HG03097 (cell line): ENCODE data around the gene MTPN.

ENCODE experiments used
- ATAC-seq: cut with Tn5 transposase; IDR thresholded peaks from one replicate; pipeline ENCODE4 v1.9.1; 2021; ENCODE audit not compliant: unreplicated experiment, low FRiP score

Gene MTPN

GRCh38 chr7:135990258-135990657 is 13.1 kb upstream of the MTPN start:
- no peak for ATAC-seq

DNA sequence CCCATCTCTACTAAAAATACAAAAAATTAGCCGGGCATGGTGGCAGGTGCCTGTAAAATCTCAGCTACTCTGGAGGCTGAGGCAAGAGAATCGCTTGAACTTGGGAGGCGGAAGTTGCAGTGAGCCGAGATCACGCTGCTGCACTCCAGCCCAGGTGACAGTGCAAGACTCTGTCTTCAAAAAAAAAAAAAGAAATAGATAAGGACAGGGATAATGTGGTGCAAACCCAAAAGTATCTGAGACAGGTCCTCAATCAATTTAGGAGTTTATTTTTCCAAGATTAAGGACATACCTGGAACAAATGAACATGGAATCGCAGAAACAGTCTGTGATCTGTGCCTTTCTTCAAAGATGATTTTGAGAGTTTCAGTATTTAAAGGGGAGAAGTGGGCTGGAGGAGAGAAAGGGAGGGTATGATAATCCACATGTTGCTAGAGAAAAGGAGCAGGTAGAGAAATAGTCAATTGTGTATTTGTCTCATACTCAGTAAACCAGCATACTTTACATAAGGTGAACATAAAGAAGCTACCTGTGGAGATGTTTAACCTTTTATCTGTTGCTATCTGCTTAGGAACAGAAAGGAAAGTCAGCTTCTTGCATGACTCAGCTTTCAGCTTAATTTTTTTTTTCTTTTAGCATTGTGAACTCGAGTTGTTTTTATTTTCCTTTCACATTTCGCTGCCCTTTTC is 4.9 kb upstream of the MTPN start:
- ATAC-seq, result no peak

DNA sequence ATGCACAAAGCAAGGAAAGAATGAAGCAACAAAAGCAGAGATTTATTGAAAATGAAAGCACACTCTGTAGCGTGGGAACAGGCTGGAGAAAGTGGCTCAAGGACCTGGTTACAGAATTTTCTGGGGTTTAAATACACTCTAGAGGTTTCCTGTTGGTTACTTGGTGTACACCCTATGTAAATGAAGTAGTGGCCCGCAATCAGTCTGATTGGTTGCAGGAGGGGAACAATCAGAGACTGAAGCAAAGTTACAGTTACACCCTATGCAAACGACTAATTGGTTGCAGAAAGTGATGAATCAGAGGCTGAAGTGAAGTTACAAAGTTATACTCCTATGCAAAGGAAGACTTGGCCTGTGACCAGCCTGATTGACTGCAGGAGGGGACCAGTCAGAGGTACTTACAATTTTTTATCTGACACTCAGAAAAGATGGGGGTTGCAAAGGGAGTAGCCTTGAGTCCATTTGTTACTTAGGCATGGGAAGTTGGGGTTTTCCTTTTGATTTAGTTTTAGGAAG is 3.6 kb upstream of the MTPN start:
- ATAC-seq, result peak; percentile 65

GRCh38 chr7:135980012-135980551 is 2.9 kb upstream of the MTPN start:
- ATAC-seq, result no peak

DNA sequence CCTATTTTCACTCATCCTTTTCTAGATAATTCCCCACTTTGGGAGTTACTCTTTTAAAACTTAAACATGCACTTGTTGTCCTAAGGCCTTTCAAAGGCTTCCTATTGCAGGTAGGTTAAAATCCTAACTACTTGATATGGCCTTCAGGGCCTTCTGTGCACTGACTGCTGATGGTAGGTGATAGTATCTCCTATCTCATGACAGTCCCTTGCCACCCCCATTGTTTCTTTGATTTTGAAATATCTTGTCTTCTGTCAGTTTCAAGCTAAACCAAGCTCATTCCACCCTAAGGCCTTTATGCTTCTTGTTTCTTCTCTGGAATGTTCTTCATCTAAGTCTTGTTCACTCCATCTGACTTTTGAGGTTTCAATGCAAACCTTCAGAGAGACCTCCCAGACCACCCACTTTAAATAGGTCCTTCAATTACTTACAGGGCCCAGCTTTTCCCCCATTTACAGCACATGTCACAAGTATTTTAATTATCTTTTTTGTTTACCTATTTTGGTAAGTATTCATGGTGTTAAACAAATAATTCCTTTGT is 2.4 kb upstream of the MTPN start:
- ATAC-seq, result no peak

DNA sequence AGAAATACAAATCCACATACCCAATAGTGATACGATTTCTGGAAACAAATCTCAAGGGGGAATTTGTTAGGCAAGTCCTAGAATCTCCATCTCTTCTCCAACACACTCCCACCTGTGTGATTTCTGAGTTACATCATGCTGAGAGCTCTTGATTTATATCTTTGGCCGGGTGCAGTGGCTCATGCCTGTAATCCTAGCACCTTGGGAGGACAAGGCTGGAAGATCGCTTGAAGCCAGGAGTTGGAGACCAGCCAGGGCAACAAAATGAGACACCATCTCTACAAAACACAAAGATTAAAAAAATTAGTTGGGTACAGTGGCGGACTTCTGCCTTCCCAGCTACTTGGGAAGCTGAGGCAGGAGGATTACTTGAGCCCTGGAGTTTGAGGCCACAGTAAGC is 1.5 kb upstream of the MTPN start:
- no peak for ATAC-seq

GRCh38 chr7:135977742-135978066 is 545 bp upstream of the MTPN start:
- ATAC-seq, result no peak

GRCh38 chr7:135976312-135977006 is 700 bp downstream of the MTPN start:
- no peak for ATAC-seq

DNA sequence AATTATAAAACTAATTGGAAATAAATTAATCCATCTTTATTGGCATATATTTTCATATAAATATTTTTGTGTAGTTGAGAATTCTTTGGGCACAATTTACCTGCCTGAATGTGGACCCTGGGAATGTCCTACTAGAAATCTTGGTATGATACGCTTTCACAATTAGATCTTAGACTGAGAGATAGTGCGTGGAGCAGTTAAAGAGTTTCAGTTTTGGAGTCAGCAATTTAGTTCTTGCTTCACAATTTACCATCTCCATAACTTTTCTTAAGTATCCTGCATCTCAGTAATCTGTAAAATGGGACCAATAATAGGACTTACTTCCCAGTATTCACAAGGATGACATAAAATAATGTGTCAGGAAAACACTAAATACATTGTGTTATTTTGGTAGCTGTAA is 2.0 kb downstream of the MTPN start:
- ATAC-seq, result no peak

GRCh38 chr7:135974667-135975066 is 2.5 kb downstream of the MTPN start:
- ATAC-seq, result no peak

GRCh38 chr7:135971366-135971725 is 5.8 kb downstream of the MTPN start:
- ATAC-seq, result no peak

GRCh38 chr7:135970682-135971365 is 6.3 kb downstream of the MTPN start:
- ATAC-seq, result peak; percentile 62

GRCh38 chr7:135970045-135970444 is 7.1 kb downstream of the MTPN start:
- ATAC-seq, result no peak

DNA sequence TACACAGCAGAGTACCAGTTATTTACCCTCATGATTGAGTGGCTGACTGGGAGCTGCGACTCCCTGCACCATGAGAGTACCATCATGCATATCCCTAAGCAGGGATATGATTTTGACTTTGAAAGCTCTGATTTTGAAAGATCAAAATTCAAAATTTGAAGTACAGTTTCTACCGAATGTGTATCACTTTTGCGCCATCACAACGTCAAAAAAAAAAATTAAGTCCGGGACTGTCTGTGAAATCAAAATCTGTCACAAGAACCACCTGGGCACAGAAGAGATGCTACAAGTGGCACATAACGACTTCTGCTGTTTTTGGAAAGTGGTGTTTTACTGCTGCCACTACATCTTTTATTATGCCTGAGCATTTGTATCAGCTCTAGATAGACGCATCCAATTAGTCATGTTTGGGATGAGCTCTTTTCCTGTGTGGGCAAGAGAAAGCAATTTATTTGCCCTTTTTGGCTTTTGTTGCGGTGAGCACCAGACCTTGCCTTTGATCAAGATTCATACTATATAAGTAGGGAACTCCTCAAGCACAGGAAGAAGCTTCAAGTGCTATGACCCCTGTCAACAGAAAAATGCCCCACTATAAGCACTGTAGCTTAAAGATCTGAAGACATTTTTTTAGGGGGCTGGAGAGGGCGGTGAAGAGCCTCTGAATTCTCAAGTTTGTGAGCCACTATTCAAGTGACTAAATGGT is 10.7 kb downstream of the MTPN start:
- peak; percentile 12 for ATAC-seq

- peak; percentile 46 for ATAC-seq
These were observed 11.6 kb downstream of the MTPN start for GRCh38 chr7:135965602-135966001.

DNA sequence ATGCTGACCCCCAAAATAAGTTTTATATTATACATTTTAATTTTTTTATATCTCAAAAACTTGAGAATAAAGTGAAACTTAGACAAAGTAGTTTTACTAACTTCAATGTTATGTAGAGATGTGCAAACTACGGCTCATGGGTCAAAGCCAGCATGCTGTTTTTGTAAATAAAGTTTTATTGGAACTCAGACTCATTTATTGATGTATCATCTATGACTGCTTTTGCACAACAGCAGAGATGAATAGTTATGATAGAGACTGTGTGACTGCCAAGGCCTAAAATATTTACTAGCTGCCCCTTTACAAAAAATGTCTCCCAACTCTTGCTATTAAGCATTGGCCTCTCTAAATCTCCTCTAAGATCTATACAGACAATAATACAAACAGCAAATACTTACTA is 12.4 kb downstream of the MTPN start:
- ATAC-seq, result no peak

DNA sequence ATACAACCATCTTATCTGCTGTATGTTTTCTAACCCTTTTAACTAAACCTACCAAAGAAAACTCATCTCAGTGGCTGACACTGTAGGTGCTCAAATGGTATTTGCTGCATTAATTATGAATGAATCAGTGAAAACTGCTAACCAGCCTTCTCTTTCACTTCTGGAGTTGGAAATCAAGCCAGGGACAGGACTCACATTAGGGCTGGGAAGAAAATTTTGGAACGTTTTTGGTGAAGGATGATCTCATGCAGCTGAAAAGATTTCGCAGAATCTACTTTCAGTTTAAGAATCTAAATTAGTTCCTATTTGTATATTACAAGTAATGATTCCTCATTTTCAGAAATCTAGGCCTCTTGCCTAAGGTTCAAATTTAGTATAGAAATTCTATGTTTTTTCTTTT is 12.9 kb downstream of the MTPN start:
- no peak for ATAC-seq

DNA sequence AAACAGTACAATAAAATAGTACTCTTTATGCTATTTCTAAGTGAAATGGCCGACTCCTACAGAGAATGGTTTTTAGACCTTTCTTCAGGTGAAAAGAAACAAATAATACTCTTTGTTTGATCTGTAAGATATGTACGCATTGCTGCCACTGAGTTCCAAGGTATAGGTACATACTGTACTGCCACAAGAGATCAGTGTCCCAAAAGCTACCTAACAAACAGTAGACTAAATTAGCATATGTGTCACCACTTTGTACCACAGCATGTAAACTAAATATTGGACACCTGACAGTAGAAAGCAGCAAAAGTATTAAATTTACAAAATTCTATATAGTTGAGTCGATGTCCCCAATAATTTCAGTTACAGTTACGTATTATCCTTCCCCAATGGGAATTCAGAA is 14.4 kb downstream of the MTPN start:
- ATAC-seq, result no peak

DNA sequence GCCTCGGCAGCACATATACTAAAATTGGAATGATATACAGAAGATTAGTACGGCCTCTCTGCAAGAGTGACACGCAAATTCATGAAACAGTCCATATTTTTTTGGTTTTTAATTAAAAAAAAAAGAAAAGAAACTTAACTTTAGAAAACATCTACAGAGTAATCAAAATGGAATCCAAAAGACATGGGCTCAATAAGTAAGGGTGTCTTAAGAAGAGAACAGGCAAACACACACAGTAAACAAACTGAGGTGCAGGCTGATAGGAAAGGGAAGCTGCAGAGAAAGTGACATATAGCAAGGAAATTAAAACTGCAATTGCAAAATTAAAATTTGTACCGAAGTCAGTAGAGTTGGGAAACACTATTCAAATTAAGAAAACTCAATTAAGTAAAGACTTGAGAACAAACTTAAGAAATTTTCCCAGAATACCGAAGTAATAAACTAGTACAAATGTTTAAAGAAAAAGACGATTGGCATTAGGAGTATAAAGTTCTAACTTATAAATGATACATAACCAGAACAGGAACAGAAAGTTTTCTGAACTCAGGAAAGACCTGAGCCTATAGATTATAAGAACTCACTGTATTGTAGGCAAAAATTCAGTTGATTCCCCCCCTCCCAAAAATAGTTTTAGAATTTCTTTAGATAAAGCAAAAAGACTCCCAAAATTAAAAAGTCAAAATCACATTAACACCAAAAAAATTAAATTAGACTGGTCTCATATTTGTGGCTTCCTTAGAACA is 16.3 kb downstream of the MTPN start:
- ATAC-seq, result no peak
